DOHH2 (cell line): Measurements from ENCODE around the gene SLC6A9.

Experiments
- H3F3A ChIP-seq: fragments of 200-600 bp; sonication (generic), shearing (Covaris generic); 2 replicates; pipeline ENCODE4 v1.6.0; 2016; ENCODE audit warnings: antibody characterized with exemption, mild to moderate bottlenecking; ENCODE audit not compliant: control insufficient read depth, insufficient read depth
- H3K27ac ChIP-seq: fragments of 200-600 bp; sonication (generic); 2 replicates; pipeline ENCODE4 v1.5.1; 2014; ENCODE audit warnings: low read depth, mild to moderate bottlenecking, low read length, moderate library complexity
- H3K27me3 ChIP-seq: fragments of 200-600 bp; sonication (generic); 2 replicates; pipeline ENCODE4 v1.6.1; 2014; ENCODE audit warnings: mild to moderate bottlenecking, low read length, mixed read lengths; ENCODE audit not compliant: control insufficient read depth
- H3K36me3 ChIP-seq: fragments of 200-600 bp; sonication (generic); 2 replicates; pipeline ENCODE4 v1.6.1; 2014; ENCODE audit warnings: mild to moderate bottlenecking, low read length, moderate library complexity, mixed read lengths; ENCODE audit not compliant: control insufficient read depth
- H3K4me1 ChIP-seq: fragments of 200-600 bp; sonication (generic); 2 replicates; pipeline ENCODE4 v1.6.1; 2014; ENCODE audit warnings: mild to moderate bottlenecking, low read length, mixed read lengths; ENCODE audit not compliant: control insufficient read depth
- H3K4me2 ChIP-seq: fragments of 200-600 bp; sonication (generic); 2 replicates; pipeline ENCODE4 v1.6.0; 2014; ENCODE audit warnings: mild to moderate bottlenecking, low read length, moderate library complexity
- H3K4me3 ChIP-seq: fragments of 200-600 bp; sonication (generic); 2 replicates; pipeline ENCODE4 v1.5.1; 2014; ENCODE audit warnings: mild to moderate bottlenecking, low read length, mixed read lengths
- H3K79me2 ChIP-seq: fragments of 200-600 bp; sonication (generic); 2 replicates; pipeline ENCODE4 v1.6.1; 2014; ENCODE audit warnings: mild to moderate bottlenecking, low read length, mixed read lengths; ENCODE audit not compliant: control insufficient read depth
- H3K9me2 ChIP-seq: fragments of 200-600 bp; sonication (generic); replicated peaks from 2 replicates; pipeline ENCODE4 v1.6.1; 2014; ENCODE audit warnings: mild to moderate bottlenecking, low read length, mixed read lengths; ENCODE audit not compliant: control insufficient read depth
- H3K9me3 ChIP-seq: fragments of 200-600 bp; sonication (generic); 2 replicates; pipeline ENCODE4 v1.6.1; 2014; ENCODE audit warnings: antibody characterized with exemption, low read length, mixed read lengths; ENCODE audit not compliant: control insufficient read depth, insufficient read depth
- H4K20me1 ChIP-seq: fragments of 200-600 bp; sonication (generic); 2 replicates; pipeline ENCODE4 v1.6.0; 2014; ENCODE audit warnings: low read depth, mild to moderate bottlenecking, antibody characterized with exemption, low read length, moderate library complexity; ENCODE audit not compliant: control insufficient read depth, insufficient read depth
- CTCF ChIP-seq: fragments of 200-600 bp; sonication (generic); IDR thresholded peaks from one replicate; pipeline ENCODE4 v1.5.1; 2014; ENCODE audit warnings: antibody characterized with exemption, mild to moderate bottlenecking, low read depth, low read length; ENCODE audit not compliant: poor library complexity, severe bottlenecking
- EZH2phosphoT487 ChIP-seq: fragments of 200-600 bp; sonication (generic); IDR thresholded peaks from 2 replicates; pipeline ENCODE4 v1.6.1; 2017; ENCODE audit warnings: borderline replicate concordance, mild to moderate bottlenecking, antibody characterized with exemption, low read length, moderate library complexity, mixed read lengths

Gene SLC6A9

GRCh38 chr1:43953361-43953760 lies 77.9 kb downstream of the SLC6A9 start:
- Histone ChIP-seq H3K4me2 (no peak overlapping the region), H3K4me1 (peaks cover 4% of the 10 kb centered on the region), H3K27me3 (no peaks in the 10 kb centered on the region), H3K79me2 (peaks cover 31% of the 10 kb centered on the region), H3F3A (no peaks in the 10 kb centered on the region), H3K9me3 (no peaks in the 10 kb centered on the region), H3K27ac (no peak overlapping the region), H4K20me1 (no peaks in the 10 kb centered on the region), H3K4me3 (no peak overlapping the region), H3K36me3 (peaks cover 35% of the 10 kb centered on the region), H3K9me2 (no peaks in the 10 kb centered on the region)
- TF ChIP-seq EZH2phosphoT487 = no peak
- no peak for TF ChIP-seq CTCF

GRCh38 chr1:43952731-43953346 lies 78.4 kb downstream of the SLC6A9 start:
- H3F3A ChIP-seq = no peaks in the 10 kb centered on the region
- peaks cover 30% of the 10 kb centered on the region for H3K36me3 ChIP-seq
- peaks cover 36% of the 10 kb centered on the region for H3K79me2 ChIP-seq
- H3K4me2 ChIP-seq = no peak overlapping the region
- peaks cover 9% of the 10 kb centered on the region for H3K4me1 ChIP-seq
- no peaks in the 10 kb centered on the region for H3K27me3 ChIP-seq
- no peak overlapping the region for H3K4me3 ChIP-seq
- H3K9me3 ChIP-seq = no peaks in the 10 kb centered on the region
- TF ChIP-seq CTCF (no peak), EZH2phosphoT487 (no peak)
- no peaks in the 10 kb centered on the region for H3K9me2 ChIP-seq
- no peaks in the 10 kb centered on the region for H4K20me1 ChIP-seq
- no peak overlapping the region for H3K27ac ChIP-seq

- no peaks in the 10 kb centered on the region for H3K27me3 ChIP-seq
- no peaks in the 10 kb centered on the region for H3K9me3 ChIP-seq
- no peak overlapping the region for H3K4me3 ChIP-seq
- TF ChIP-seq EZH2phosphoT487 = no peak
- no peak for TF ChIP-seq CTCF
- H3K4me1 ChIP-seq = peaks cover 15% of the 10 kb centered on the region
- H3K79me2 ChIP-seq = peaks cover 46% of the 10 kb centered on the region
- H4K20me1 ChIP-seq = no peaks in the 10 kb centered on the region
- H3K4me2 ChIP-seq = no peak overlapping the region
- no peak overlapping the region for H3K27ac ChIP-seq
- H3K36me3 ChIP-seq = peaks cover 24% of the 10 kb centered on the region
- no peaks in the 10 kb centered on the region for H3K9me2 ChIP-seq
- H3F3A ChIP-seq = no peaks in the 10 kb centered on the region
Measured at GRCh38 chr1:43951021-43951985, 80.0 kb downstream of the SLC6A9 start.
